Activated T-cell treated with anti-CD3 and anti-CD28 coated beads, Interleukin-2, amount 50 U/mL, for 48 hours (primary cell): Measurements from ENCODE around the gene NGEF.
A peak's percentile ranks its signal among the peaks of the same experiment; 100 is the strongest.

ENCODE experiments used
- DNase-seq, 2 experiments: peaks; one replicate each; pipeline ENCODE4 v3.0.0-alpha.2; 2020

The NGEF gene

DNA sequence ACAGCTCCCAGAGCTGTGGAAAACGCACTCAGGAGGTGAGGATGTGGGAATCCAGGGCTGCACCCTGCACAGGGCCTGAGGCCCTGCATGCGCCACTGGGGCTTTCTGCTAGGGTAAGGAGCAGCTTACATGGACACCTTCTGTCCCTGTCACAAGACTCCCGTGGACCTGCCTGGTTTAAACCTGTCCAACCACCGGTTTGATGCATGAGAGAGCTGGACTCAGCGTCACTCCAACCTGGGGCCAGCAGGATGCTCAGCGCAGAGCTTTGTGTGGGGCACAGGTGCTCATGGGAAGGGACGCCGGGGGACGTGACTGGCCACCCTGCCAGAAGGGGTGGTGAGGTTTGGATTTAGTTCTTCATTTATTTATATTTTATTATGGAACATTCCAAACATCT, 118.8 kb downstream of the NGEF start:
- peak in 1 of 2 experiments; percentile 13 for DNase-seq

GRCh38 chr2:232893834-232894233, 119.2 kb downstream of the NGEF start:
- no peak for DNase-seq

- peak in 1 of 2 experiments; percentile 13 for DNase-seq
Observed at GRCh38 chr2:232892843-232893242, 120.2 kb downstream of the NGEF start.

- no peak for DNase-seq
Observed at GRCh38 chr2:232892221-232892620, 120.8 kb downstream of the NGEF start.

DNA sequence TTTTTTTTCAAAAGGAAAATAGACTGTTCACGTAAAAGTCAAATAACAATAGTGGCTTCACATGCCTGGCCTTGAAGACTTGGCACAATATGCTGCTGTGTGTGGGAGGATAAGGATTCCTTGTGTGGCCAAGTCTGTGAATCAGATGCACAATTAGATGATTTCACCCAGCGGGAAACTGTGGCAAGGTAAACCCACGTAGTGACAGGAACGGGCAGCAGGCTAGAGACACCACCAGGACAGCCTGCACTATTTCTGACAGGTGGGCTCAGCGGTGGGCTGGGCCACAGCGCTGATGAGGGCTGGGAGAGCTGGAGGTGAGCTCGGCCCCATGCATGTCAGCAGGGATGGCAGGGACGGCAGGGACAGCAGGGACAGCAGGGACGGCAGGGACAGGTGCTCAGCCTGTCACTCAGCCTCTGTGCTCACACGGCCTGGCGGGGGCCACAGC, 121.4 kb downstream of the NGEF start:
- peak; percentile 13 to 17 for DNase-seq

DNA sequence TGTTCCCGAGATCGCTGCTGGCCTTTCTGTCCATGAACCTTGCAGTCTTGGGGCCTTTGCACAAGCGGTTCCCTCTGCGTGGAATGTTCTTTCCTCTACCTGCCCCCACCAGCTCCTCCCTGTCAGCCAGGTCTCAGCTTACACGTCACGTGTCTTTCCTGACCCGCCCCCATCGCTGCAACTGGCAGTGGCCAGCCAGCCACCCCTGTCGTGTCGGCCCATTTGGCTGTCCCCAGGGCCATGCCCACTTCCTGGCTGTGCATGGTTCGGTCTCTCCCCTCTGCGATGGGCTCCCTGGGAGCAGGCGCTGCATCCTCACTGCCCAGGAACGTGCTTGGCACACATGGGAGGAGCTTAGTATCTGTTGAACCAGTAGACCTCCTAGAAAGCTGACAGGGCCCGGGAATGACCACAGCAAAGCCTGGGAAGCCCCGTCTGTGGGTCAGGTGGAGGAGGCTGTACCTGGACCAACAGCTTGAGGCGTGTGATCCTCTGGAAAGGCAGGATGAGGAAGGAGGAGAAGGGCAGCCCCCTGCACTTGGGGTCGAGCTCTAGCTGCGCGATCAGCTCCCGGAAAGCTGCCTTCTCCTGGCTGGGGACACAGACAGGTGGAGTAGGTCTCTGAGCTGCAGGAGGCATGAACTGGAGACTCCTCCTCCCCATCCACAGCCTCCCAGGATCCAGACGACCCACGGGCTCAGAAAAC, 122.0 kb downstream of the NGEF start:
- peak; percentile 15 to 17 for DNase-seq

GRCh38 chr2:232890536-232890895, 122.5 kb downstream of the NGEF start:
- DNase-seq, result peak in 1 of 2 experiments; percentile 12

GRCh38 chr2:232889876-232890401, 123.1 kb downstream of the NGEF start:
- no peak for DNase-seq

- peak in 1 of 2 experiments; percentile 11 for DNase-seq
Observed at GRCh38 chr2:232888839-232889529, 124.1 kb downstream of the NGEF start.

GRCh38 chr2:232888099-232888836, 124.8 kb downstream of the NGEF start:
- DNase-seq, result no peak

DNA sequence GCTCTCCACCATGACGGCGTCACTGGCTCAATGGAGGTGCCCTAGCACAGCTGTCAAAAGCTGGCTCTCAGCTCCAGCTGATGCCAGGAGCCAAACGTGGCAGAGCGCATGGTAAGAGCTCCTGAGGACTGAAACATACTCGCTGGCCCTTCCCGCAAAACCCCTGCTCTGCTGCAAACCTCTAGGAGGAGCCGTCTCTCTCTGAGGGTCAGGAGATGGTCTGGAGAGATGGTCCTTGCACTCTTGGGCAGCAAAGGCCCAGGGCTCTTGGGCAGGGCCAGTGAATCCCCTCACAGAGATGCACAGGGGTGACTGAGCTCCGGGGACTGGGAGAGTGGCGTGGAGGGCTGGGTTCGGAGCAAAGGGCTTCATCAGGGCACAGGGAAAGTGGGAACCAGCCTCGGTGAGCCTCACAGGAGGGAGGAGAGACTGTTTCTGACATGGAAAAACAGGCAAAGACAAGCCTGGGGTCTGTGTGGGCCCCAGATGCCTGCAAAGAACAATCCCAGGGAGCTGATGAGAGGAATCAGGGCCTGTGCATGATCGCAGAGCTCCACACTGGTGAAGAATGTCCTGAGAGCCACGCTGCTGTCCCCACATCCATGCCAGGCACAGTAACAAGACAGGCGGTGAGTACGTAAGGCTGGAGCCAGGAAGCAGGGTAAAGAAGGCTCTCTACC, 125.7 kb downstream of the NGEF start:
- DNase-seq, result no peak

DNA sequence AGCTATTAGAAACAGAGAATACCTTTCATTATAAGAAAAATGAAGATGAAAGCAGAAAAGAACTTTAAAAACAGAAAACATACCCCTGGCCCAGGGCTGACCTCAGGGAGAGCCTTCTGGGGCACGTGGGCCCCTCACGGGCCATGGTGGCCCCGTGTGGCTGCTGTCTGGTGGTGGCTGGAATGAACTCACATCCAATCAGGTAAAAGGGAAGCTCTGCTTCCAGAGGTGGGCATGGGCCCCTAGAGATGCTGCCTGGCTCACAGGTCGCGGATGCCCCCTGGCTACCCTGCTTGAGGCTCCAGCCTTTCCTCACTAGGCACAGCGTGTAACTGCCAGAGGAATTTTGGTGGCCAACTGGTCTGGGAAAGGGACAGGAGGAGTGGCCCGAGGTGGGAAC, 126.4 kb downstream of the NGEF start:
- DNase-seq, result no peak

GRCh38 chr2:232886176-232886575, 126.9 kb downstream of the NGEF start:
- no peak for DNase-seq

DNA sequence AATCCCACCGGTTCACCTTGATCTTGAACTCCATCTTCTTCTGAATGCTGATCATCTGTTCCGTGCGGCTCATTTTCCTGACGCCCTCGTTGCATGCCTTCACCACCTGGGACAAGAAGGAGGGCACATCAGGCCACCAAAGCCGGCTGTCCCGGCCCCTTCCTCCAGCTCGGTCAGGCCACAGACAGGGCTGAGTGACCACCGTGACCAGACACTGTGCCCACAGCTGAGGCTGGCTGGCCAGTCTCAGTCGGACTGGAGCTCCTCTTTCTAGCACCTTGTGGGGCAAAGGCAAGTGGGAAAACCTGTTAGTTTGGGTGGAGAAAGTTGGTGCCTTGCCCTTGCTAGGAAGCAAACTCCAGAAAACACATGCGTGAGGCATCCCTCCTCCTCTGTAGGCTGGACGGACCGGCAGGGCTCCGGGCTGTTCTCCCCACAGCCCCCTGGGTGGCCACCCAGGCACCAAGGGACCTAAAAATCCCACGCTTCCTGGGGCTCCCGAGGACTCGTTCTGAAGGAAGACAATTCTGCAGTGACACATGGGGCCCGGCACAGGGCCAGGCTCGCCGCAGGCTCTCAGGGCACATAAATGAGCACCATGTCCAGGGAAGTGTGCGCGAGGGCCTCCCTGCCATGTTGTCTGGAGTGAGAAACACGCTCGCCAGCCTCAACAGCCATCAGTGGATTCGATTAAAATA, 127.6 kb downstream of the NGEF start:
- no peak for DNase-seq

GRCh38 chr2:232884549-232885263, 128.3 kb downstream of the NGEF start:
- no peak for DNase-seq

DNA sequence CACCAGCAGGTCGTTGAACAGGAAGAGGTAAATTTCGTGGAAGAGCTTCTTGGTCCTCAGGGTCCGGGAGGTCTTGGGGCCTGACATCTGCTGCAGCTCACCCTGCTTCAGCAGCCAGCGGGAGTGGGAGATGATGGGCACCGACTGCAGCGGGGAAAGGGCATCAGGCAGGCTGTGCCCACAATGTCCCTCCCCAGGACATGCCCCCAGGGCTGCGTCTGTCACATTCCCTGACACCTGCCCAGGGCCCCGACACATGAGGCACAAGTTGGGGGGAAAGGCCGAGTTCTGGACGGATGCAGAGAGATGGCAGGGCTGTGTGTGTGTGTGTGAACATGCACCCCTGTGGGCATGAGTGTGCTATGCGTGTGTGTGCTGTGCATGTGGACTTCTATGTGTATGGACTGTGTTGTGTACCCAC, 129.0 kb downstream of the NGEF start:
- DNase-seq, result no peak

- DNase-seq, result no peak
Observed at GRCh38 chr2:232883116-232883721, 129.8 kb downstream of the NGEF start.

- DNase-seq, result no peak
Observed at GRCh38 chr2:232882505-232883115, 130.4 kb downstream of the NGEF start.

- no peak for DNase-seq
Observed at GRCh38 chr2:232882085-232882484, 131.0 kb downstream of the NGEF start.

DNA sequence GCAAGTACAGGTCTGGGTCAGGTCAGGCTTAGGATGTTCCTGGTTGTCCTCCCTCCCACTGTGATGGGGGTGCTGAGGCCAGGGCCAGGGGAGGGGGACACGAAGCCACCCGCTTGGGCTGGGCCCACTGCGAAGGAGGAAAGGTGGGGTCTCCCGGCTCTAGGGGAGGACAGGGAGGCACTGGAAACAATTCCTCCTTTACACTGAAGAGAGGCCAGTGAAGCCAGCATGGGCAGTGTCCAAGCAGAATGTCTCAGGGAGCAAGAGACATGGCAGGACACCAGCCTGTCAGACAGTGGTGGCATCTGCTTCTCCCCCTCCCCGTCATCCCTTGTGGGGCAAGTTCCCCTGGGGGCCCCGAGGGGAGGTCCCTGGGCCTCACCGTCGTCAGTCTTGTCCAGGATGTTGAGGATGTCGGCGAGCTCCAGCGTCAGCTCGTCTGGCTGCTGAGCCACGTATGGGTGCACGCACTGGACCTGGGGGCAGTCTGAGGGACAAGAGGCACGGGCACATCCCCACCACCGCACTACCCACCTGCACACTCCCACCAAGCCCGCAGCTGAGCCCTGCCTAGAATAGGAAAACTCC, 132.2 kb downstream of the NGEF start:
- no peak for DNase-seq
